Adipocyte (in vitro differentiated cells): ENCODE data around the gene PRRT1B.

Experiments used
- DNase-seq: peaks from one replicate; pipeline ENCODE4 v3.0.0-alpha.2; 2015; ENCODE audit warnings: low read depth
- H3K27me3 ChIP-seq: replicated peaks from 2 replicates; pipeline ENCODE4 v1.7.0; 2013; ENCODE audit warnings: mild to moderate bottlenecking, low read length, moderate library complexity; ENCODE audit not compliant: control insufficient read depth, insufficient read depth
- H3K36me3 ChIP-seq: 2 replicates; pipeline ENCODE4 v1.7.0; 2013; ENCODE audit warnings: low read length, mild to moderate bottlenecking, moderate library complexity; ENCODE audit not compliant: control insufficient read depth, insufficient read depth, severe bottlenecking
- H3K4me1 ChIP-seq: 2 replicates; pipeline ENCODE4 v1.7.0; 2013; ENCODE audit warnings: mild to moderate bottlenecking, low read length, moderate library complexity; ENCODE audit not compliant: control insufficient read depth, insufficient read depth
- H3K4me3 ChIP-seq: 2 replicates; pipeline ENCODE4 v1.7.0; 2013; ENCODE audit warnings: mild to moderate bottlenecking, low read length, moderate library complexity
- H3K9ac ChIP-seq: 2 replicates; pipeline ENCODE4 v1.7.0; 2013; ENCODE audit warnings: mild to moderate bottlenecking, low read length, moderate library complexity
- H3K9me3 ChIP-seq: 2 replicates; pipeline ENCODE4 v1.7.0; 2013; ENCODE audit warnings: mild to moderate bottlenecking, low read length, moderate library complexity; ENCODE audit not compliant: control insufficient read depth

Gene PRRT1B

GRCh38 chr9:131555841-131556673 is 10.7 kb downstream of the PRRT1B start:
- H3K9me3 ChIP-seq: peaks cover 4% of the 10 kb centered on the region
- DNase-seq: no peak
- H3K4me1 ChIP-seq: no peaks in the 10 kb centered on the region
- no peak overlapping the region for H3K4me3 ChIP-seq
- H3K9ac ChIP-seq: no peak overlapping the region
- H3K27me3 ChIP-seq: peaks cover 27% of the 10 kb centered on the region
- no peaks in the 10 kb centered on the region for H3K36me3 ChIP-seq

- Histone ChIP-seq H3K4me3 (no peak overlapping the region), H3K4me1 (no peaks in the 10 kb centered on the region), H3K9ac (no peak overlapping the region), H3K36me3 (no peaks in the 10 kb centered on the region), H3K27me3 (peaks cover 20% of the 10 kb centered on the region), H3K9me3 (peaks cover 4% of the 10 kb centered on the region)
- no peak for DNase-seq
These were observed 12.7 kb downstream of the PRRT1B start for GRCh38 chr9:131557855-131558548.

GRCh38 chr9:131559421-131560000 is 14.2 kb downstream of the PRRT1B start:
- Histone ChIP-seq H3K9ac (no peak overlapping the region), H3K4me1 (no peaks in the 10 kb centered on the region)
- DNase-seq: no peak

GRCh38 chr9:131562032-131562959 is 17.0 kb downstream of the PRRT1B start:
- no peak for DNase-seq
- Histone ChIP-seq H3K36me3 (no peaks in the 10 kb centered on the region), H3K4me1 (no peaks in the 10 kb centered on the region), H3K4me3 (no peak overlapping the region), H3K9ac (no peak overlapping the region), H3K27me3 (no peaks in the 10 kb centered on the region), H3K9me3 (no peaks in the 10 kb centered on the region)

More at GRCh38 chr9:131559421-131560000, 14.2 kb downstream of the PRRT1B start:
- no peaks in the 10 kb centered on the region for H3K36me3 ChIP-seq
- no peaks in the 10 kb centered on the region for H3K9me3 ChIP-seq
- H3K27me3 ChIP-seq: peaks cover 10% of the 10 kb centered on the region
- H3K4me3 ChIP-seq: no peak overlapping the region

- no peak overlapping the region for H3K4me3 ChIP-seq
- no peaks in the 10 kb centered on the region for H3K4me1 ChIP-seq
- DNase-seq: no peak
- no peaks in the 10 kb centered on the region for H3K27me3 ChIP-seq
- no peak overlapping the region for H3K9ac ChIP-seq
- peaks cover 5% of the 10 kb centered on the region for H3K36me3 ChIP-seq
- H3K9me3 ChIP-seq: no peaks in the 10 kb centered on the region
These were observed 20.0 kb downstream of the PRRT1B start for GRCh38 chr9:131565369-131565768.

GRCh38 chr9:131566158-131566557 is 20.8 kb downstream of the PRRT1B start:
- H3K4me1 ChIP-seq: no peaks in the 10 kb centered on the region
- no peaks in the 10 kb centered on the region for H3K9me3 ChIP-seq
- no peak overlapping the region for H3K4me3 ChIP-seq
- H3K27me3 ChIP-seq: no peaks in the 10 kb centered on the region
- no peak overlapping the region for H3K9ac ChIP-seq
- no peak for DNase-seq
- peaks cover 6% of the 10 kb centered on the region for H3K36me3 ChIP-seq

GRCh38 chr9:131567910-131568309 is 22.6 kb downstream of the PRRT1B start:
- Histone ChIP-seq H3K4me1 (no peaks in the 10 kb centered on the region), H3K36me3 (peaks cover 16% of the 10 kb centered on the region), H3K4me3 (no peak overlapping the region), H3K9ac (no peak overlapping the region), H3K9me3 (no peaks in the 10 kb centered on the region), H3K27me3 (no peaks in the 10 kb centered on the region)
- no peak for DNase-seq

- no peaks in the 10 kb centered on the region for H3K27me3 ChIP-seq
- DNase-seq: no peak
- no peaks in the 10 kb centered on the region for H3K4me1 ChIP-seq
- no peak overlapping the region for H3K4me3 ChIP-seq
- H3K9ac ChIP-seq: no peak overlapping the region
- H3K36me3 ChIP-seq: peaks cover 36% of the 10 kb centered on the region
- no peaks in the 10 kb centered on the region for H3K9me3 ChIP-seq
These were observed 29.7 kb downstream of the PRRT1B start for GRCh38 chr9:131574730-131575640.

- DNase-seq: no peak
- Histone ChIP-seq H3K9ac (no peak overlapping the region), H3K27me3 (no peaks in the 10 kb centered on the region), H3K9me3 (no peaks in the 10 kb centered on the region), H3K4me3 (no peak overlapping the region), H3K36me3 (peaks cover 41% of the 10 kb centered on the region), H3K4me1 (no peaks in the 10 kb centered on the region)
These were observed 30.9 kb downstream of the PRRT1B start for GRCh38 chr9:131575946-131576853.
